ENCODE results near the gene LILRA6. TPM values are rescaled to one million over a fixed set of nuclear protein-coding genes. Genes with fewer than 3 reads are reported as not detected.
"Not testable (repeated sequence)": the region's sequence is repeated elsewhere in the genome, so short reads cannot be mapped to it uniquely, and the experiment has no call there.

Gene LILRA6
- not detected in 2 replicates for total RNA-seq (2014; rRNA removed; shearing (Covaris generic))

DNA sequence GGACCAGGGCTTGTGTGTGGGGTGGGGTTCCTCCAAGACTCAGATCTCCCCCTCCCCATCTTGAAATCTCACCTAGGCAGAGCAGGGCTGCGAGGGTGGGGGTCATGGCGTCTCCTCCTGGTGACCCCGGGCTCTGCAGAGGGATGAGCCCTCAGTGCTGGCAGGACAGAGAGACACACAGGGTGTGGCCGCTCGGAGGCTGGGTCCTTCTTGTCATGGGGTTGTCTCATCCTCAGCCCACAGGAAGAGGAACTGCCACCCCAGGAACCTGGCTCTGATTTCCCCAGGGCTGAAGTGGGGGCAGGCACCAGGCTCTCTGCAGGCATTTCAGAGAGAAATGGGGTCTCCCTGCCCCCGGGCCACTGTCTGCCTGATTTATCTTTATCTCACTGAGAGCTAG lies at the start of gene LILRA6:
TSS of gene LILRA6 (minus strand) at position 145 of the 400 bp plus-strand sequence.
- DNase-seq (ENCODE audit: low read depth), result not testable (repeated sequence)

DNA sequence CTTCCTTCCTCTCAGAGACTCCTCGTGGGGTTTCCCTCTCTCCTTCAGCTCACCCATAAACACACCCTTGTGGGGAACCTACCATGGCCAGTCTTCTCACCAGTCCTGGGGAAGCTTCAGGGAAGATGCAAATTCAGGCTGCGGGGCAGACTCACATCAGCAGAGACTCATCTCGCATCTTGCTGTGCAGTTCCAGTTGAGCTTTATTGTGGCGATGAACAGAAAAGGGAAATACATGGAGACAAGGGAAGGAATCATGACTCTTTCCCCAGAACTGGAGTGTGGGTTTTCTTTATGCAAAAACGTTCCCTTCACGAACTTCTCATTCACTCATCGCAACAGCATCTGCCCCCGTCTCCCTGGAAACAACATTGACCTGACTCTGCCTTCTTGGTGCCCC lies 46.6 kb upstream of the LILRA6 start:
- not testable (repeated sequence) for DNase-seq (ENCODE audit: low read depth)

- DNase-seq (ENCODE audit: low read depth), result peak; percentile 14
These were observed 44.9 kb upstream of the LILRA6 start for GRCh38 chr19:54287456-54287855.

DNA sequence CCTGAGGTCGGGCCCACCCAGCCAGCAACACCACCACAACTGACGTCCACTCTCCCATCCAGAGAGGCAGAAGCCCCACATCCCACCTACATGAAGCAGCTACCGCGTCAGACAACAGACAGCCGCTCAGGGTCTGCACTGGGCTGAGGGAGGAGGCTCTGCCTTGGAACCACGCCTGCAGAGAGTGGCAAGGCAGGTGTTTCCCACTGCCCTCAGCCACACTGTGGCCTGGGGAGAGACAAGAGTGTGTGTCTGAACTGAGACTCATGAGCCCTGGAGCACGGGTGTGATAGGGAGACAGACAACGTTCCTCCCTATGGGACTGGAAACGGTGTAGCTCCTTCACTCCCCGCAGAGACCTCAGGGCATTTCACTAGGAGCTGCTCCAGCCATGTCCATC lies 43.7 kb upstream of the LILRA6 start:
- DNase-seq (ENCODE audit: low read depth), result not testable (repeated sequence)

GRCh38 chr19:54285427-54286056 lies 43.0 kb upstream of the LILRA6 start:
- DNase-seq (ENCODE audit: low read depth), result not testable (repeated sequence)

GRCh38 chr19:54282686-54283470 lies 40.3 kb upstream of the LILRA6 start:
- DNase-seq (ENCODE audit: low read depth), result no peak

DNA sequence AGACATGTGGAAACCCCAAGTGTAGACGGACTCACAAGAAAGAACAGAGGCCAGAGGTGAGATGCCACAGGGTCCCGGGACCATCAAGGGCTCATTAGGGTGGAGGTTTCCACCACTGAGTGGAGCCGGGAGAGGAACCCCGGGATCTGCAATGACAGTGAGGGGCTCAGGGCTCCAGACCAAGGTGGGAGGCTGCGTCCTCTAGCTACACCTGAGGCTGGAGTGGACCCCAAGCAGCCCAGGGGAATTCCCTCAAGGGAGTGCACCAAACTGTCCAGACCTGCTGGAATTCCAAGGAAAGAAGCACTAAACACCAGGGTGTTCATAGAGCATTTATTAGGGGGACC lies 39.1 kb upstream of the LILRA6 start:
- DNase-seq (ENCODE audit: low read depth), result not testable (repeated sequence)

DNA sequence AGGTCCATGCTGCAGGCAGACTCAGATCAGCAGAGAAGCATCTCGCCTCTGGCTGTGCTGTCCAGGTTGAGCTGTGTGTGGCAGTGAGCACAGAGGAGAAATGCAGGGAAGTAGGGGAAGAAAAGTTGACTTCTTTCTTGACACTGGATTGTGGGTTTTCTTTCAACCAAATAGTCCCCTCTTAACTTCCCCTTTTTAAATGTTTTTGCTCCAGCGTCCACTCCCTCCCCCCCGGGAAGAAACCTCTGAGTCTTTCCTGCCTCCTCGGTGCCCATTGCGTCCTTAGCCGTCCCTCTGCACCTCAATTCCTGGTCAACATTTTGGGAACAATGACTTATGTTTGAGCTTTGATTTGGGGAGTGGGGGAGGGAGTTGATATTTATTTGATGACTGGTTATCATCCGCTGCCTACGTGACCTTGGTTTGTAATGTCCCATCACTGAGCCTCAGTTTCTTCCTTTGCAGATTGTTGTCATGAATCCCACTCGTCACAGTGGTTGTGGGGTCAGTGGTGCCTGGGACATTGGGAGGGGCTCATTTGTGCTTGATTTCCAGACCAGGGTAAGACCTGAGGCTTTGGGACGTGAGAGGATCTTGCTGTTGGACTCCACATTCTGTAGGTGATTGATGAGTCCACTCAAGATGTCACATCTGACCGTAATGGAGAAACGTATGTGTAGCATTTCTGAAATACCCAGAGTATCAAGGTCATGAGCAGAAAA lies 38.6 kb upstream of the LILRA6 start, which contains the start of gene LILRB2:
TSS of gene LILRB2 (minus strand) at position 104 of the 722 bp plus-strand sequence. CDS start 614 bp downstream, outside the sequence.
- no peak for DNase-seq (ENCODE audit: low read depth)

DNA sequence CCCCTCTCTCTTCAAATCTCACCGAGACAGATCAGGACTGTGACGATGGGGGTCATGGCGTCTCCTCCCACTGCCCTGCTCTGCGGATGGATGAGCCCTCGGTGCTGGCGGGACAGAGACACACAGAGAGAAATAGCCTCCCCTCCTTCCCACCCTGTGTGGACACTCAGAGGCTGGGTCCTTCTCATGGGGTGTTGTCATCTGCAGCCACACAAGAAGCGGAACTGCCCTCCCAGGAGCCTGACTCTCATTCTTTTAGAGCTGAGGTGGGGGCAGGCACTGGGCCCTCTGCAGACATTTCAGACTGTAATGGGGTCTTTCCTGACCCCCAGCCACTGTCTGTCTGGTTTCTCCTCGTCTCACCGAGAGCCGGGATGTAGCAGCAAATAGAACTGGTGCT lies 37.9 kb upstream of the LILRA6 start:
- DNase-seq (ENCODE audit: low read depth), result not testable (repeated sequence)

DNA sequence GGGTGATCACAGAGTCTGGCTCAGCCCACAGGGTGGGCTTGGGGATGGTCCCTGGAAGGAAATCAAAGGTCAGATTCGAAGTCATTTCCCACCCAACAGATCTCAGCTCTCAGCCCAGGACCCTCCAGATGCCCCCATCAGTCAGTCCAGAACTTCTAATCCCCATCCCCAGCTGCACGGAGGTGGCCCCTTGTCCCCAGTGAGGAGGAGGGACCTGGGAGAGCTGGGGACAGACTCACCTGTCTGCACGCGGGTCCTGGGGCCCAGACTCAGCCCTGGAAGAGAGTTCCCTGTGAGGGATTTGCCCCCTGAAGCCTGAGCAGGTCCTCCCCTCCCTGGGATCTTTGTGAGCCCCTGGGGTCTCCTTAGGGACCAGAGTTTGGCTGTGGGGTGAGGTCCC lies 37.4 kb upstream of the LILRA6 start:
- not testable (repeated sequence) for DNase-seq (ENCODE audit: low read depth)

- no peak for DNase-seq (ENCODE audit: low read depth)
These were observed 36.9 kb upstream of the LILRA6 start for GRCh38 chr19:54279406-54279962.

GRCh38 chr19:54278571-54279195 lies 36.1 kb upstream of the LILRA6 start:
- DNase-seq (ENCODE audit: low read depth), result not testable (repeated sequence)

DNA sequence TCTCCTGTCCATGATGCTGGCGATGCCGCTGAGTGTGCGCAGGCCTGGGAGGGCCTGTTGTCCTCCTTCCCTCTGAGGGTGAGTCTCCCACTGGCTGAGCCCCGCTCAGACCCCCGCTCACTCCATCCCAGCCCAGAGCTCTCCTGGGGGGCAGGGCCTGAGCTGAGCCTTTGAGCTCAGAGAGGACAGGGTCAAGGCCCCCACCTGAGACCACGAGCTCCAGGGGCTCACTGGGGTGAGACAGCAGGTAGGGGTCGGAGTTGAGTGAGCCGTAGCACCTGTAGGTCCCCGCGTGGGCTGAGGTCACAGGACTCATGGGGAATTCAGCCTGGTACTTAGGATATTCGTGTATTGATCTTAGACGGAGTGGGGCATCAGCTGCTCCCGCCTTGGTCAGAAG lies 35.5 kb upstream of the LILRA6 start:
- DNase-seq (ENCODE audit: low read depth), result not testable (repeated sequence)

- not testable (repeated sequence) for DNase-seq (ENCODE audit: low read depth)
These were observed 34.6 kb upstream of the LILRA6 start for GRCh38 chr19:54277111-54277615.

DNA sequence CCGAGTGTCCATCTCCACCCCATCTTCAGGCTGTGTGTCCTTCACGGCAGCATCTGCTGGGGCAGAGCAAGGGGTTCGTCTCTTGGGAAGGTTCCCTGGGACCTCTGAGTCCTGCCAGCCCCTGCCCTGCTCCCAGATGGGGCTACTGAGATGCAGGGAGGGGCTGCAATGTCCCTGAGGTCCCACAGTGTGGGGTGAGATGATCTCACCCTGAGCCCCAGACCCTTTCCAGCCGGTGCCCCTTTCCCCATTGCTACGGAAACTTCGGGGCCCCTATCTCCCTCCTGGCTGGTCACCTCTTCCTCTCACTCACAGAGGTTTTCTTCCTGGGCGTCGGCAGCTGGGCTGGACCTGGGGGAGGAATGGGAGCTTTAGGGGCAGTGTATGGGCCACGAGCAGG lies 33.4 kb upstream of the LILRA6 start:
- no peak for DNase-seq (ENCODE audit: low read depth)

DNA sequence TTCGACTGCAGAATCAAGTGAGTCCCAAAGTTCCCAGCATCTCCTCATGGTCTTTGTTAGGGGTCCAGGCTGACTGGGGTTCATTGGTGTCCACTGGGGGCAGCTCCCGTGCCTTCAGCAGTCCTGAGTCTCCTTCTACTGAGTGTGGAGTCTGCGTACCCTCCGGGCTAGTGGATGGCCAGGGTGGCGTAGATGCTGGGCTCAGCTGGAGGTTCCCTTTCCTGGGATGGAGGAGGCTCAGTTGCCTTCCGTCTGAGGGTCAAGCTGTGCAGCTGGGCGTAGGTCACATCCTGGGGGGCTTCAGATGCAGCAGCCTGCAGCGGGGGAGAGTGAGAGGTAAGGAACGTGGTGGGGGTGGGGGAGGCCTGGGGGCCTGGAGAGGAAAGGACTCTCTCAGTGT lies 31.9 kb upstream of the LILRA6 start:
- DNase-seq (ENCODE audit: low read depth), result not testable (repeated sequence)

GRCh38 chr19:54273821-54274220 lies 31.2 kb upstream of the LILRA6 start:
- DNase-seq (ENCODE audit: low read depth), result no peak

DNA sequence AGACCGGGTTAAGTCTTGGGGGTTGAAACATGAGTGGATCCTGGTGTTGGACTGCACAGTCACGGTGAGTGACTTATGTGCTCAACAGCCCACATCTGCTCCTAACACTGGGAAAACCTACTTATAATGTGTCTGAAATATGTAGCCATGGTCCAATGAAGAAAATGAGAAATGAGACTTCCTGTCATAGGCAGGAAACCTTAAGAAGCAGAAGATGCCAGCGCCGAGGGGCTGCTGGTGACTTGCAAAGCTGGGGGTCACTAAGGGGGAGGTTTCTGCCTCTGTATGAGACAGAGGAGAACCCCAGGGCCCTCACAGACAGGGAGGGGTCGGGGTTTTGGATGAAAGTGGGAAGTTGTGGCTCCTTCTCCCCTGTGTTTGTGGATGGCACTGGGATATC lies 29.6 kb upstream of the LILRA6 start:
- DNase-seq (ENCODE audit: low read depth), result not testable (repeated sequence)

DNA sequence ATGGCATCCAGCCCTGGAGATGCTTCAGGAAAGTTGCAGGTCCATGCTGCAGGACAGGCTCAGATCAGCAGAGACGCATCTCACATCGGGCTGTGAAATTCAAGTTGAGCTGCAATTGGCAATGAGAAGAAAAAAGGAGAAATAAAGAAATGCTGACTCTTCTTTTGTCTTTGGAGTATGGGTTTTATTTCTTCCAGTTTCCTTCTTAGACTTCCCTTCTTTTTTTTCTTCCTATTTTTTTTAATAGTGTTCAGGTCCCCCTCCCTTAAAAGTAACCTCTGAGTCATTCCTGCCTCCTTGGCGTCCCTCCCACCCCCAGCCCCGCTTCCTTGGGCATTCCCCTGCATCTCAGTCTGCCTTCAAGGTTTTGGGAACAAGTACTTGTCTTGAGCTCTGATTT lies 29.0 kb upstream of the LILRA6 start:
- DNase-seq (ENCODE audit: low read depth), result not testable (repeated sequence)

- no peak for DNase-seq (ENCODE audit: low read depth)
These were observed 28.5 kb upstream of the LILRA6 start for GRCh38 chr19:54271106-54271505.

GRCh38 chr19:54268936-54269335 lies 26.3 kb upstream of the LILRA6 start:
- DNase-seq (ENCODE audit: low read depth), result no peak

Data from M059J (cell line).